Measurements from ENCODE around the gene SOCS7. TPM values are rescaled to one million over a fixed set of nuclear protein-coding genes. Genes with fewer than 3 reads are reported as not detected.
A peak's percentile ranks its signal among the peaks of the same experiment; 100 is the strongest.

Gene SOCS7
- total RNA-seq, 1 donor from 2014 or later, result 19.0 TPM

- no peak for FAIRE-seq
- peaks cover 4% of the 10 kb centered on the region for H3K36me3 ChIP-seq (ENCODE audit: control insufficient read depth, insufficient read depth, low read length)
- H3K4me3 ChIP-seq (ENCODE audit: low read depth, low read length), result no peak overlapping the region
- H3K27me3 ChIP-seq (ENCODE audit: control insufficient read depth, insufficient read depth, low read length), result no peaks in the 10 kb centered on the region
- no peak for TF ChIP-seq CTCF (IDR thresholded peaks at IDR 0.05; ENCODE audit: insufficient read depth, low read length, severe bottlenecking)
- peak; percentile 17 for DNase-seq (ENCODE audit: low read depth)
Measured at GRCh38 chr17:38403491-38403890, 51.8 kb downstream of the SOCS7 start.

GRCh38 chr17:38404174-38404943, 52.7 kb downstream of the SOCS7 start:
- H3K4me3 ChIP-seq (ENCODE audit: low read depth, low read length), result no peak overlapping the region
- TF ChIP-seq CTCF (IDR thresholded peaks at IDR 0.05; ENCODE audit: insufficient read depth, low read length, severe bottlenecking), result no peak
- no peak for FAIRE-seq
- H3K36me3 ChIP-seq (ENCODE audit: control insufficient read depth, insufficient read depth, low read length), result peaks cover 4% of the 10 kb centered on the region
- no peak for DNase-seq (ENCODE audit: low read depth)
- no peaks in the 10 kb centered on the region for H3K27me3 ChIP-seq (ENCODE audit: control insufficient read depth, insufficient read depth, low read length)

GRCh38 chr17:38405654-38406053, 54.0 kb downstream of the SOCS7 start:
- Histone ChIP-seq H3K27me3 (ENCODE audit: control insufficient read depth, insufficient read depth, low read length) (no peaks in the 10 kb centered on the region), H3K4me3 (ENCODE audit: low read depth, low read length) (no peak overlapping the region), H3K36me3 (ENCODE audit: control insufficient read depth, insufficient read depth, low read length) (no peaks in the 10 kb centered on the region)
- FAIRE-seq, result no peak
- TF ChIP-seq CTCF (IDR thresholded peaks at IDR 0.05; ENCODE audit: insufficient read depth, low read length, severe bottlenecking), result no peak
- DNase-seq (ENCODE audit: low read depth), result no peak

GRCh38 chr17:38410201-38410600, 58.6 kb downstream of the SOCS7 start:
- Histone ChIP-seq H3K27me3 (ENCODE audit: control insufficient read depth, insufficient read depth, low read length) (no peaks in the 10 kb centered on the region), H3K4me3 (ENCODE audit: low read depth, low read length) (no peak overlapping the region), H3K36me3 (ENCODE audit: control insufficient read depth, insufficient read depth, low read length) (no peaks in the 10 kb centered on the region)
- DNase-seq (ENCODE audit: low read depth), result no peak
- no peak for FAIRE-seq
- no peak for TF ChIP-seq CTCF (IDR thresholded peaks at IDR 0.05; ENCODE audit: insufficient read depth, low read length, severe bottlenecking)

- peak overlapping the region; percentile 39 for H3K4me3 ChIP-seq (ENCODE audit: low read depth, low read length)
- H3K27me3 ChIP-seq (ENCODE audit: control insufficient read depth, insufficient read depth, low read length), result peaks cover 16% of the 10 kb centered on the region
- H3K36me3 ChIP-seq (ENCODE audit: control insufficient read depth, insufficient read depth, low read length), result no peaks in the 10 kb centered on the region
- DNase-seq (ENCODE audit: low read depth), result peak; percentile 27
- no peak for TF ChIP-seq CTCF (IDR thresholded peaks at IDR 0.05; ENCODE audit: insufficient read depth, low read length, severe bottlenecking)
- no peak for FAIRE-seq
Measured at GRCh38 chr17:38415250-38416194, 63.9 kb downstream of the SOCS7 start.

All from bronchial epithelial cell (primary cell).